Mucosa of stomach (tissue), 1 donor: ENCODE measurements around the gene NPHP4.

Experiments used
- H3K27me3 ChIP-seq: one replicate; pipeline ENCODE4 v1.7.0; 2013; ENCODE audit warnings: mild to moderate bottlenecking, low read length; ENCODE audit not compliant: control insufficient read depth, insufficient read depth
- H3K36me3 ChIP-seq: one replicate; pipeline ENCODE4 v1.7.0; 2013; ENCODE audit warnings: low read length; ENCODE audit not compliant: control insufficient read depth, insufficient read depth
- H3K4me1 ChIP-seq: one replicate; pipeline ENCODE4 v1.7.0; 2013; ENCODE audit warnings: mild to moderate bottlenecking, low read length; ENCODE audit not compliant: control insufficient read depth, insufficient read depth
- H3K4me3 ChIP-seq: one replicate; pipeline ENCODE4 v1.7.0; 2013; ENCODE audit warnings: low read length
- H3K9ac ChIP-seq: one replicate; pipeline ENCODE4 v1.7.0; 2013; ENCODE audit warnings: mild to moderate bottlenecking, low read length, moderate library complexity
- H3K9me3 ChIP-seq: one replicate; pipeline ENCODE4 v1.7.0; 2013; ENCODE audit warnings: mild to moderate bottlenecking, low read length, moderate library complexity; ENCODE audit not compliant: control insufficient read depth
- donor health status: Pancreatic carcinoma.

Gene NPHP4

GRCh38 chr1:5917591-5918274 is 74.5 kb downstream of the NPHP4 start:
- no peaks in the 10 kb centered on the region for H3K36me3 ChIP-seq

GRCh38 chr1:5917281-5917590 is 75.0 kb downstream of the NPHP4 start:
- Histone ChIP-seq H3K4me1 (no peaks in the 10 kb centered on the region), H3K9ac (no peak overlapping the region), H3K4me3 (no peak overlapping the region), H3K9me3 (no peaks in the 10 kb centered on the region), H3K27me3 (no peaks in the 10 kb centered on the region), H3K36me3 (no peaks in the 10 kb centered on the region)

More at GRCh38 chr1:5917591-5918274, 74.5 kb downstream of the NPHP4 start:
- H3K4me3 ChIP-seq = no peak overlapping the region
- no peak overlapping the region for H3K9ac ChIP-seq
- H3K9me3 ChIP-seq = no peaks in the 10 kb centered on the region
- H3K4me1 ChIP-seq = no peaks in the 10 kb centered on the region
- H3K27me3 ChIP-seq = no peaks in the 10 kb centered on the region

GRCh38 chr1:5916572-5917280 is 75.5 kb downstream of the NPHP4 start:
- H3K9ac ChIP-seq = no peak overlapping the region
- H3K4me1 ChIP-seq = no peaks in the 10 kb centered on the region
- no peaks in the 10 kb centered on the region for H3K27me3 ChIP-seq
- no peaks in the 10 kb centered on the region for H3K36me3 ChIP-seq
- no peaks in the 10 kb centered on the region for H3K9me3 ChIP-seq
- no peak overlapping the region for H3K4me3 ChIP-seq

GRCh38 chr1:5915587-5916571 is 76.3 kb downstream of the NPHP4 start:
- H3K9ac ChIP-seq = no peak overlapping the region
- H3K27me3 ChIP-seq = no peaks in the 10 kb centered on the region
- no peaks in the 10 kb centered on the region for H3K9me3 ChIP-seq
- H3K4me1 ChIP-seq = no peaks in the 10 kb centered on the region
- no peaks in the 10 kb centered on the region for H3K36me3 ChIP-seq
- H3K4me3 ChIP-seq = no peak overlapping the region

GRCh38 chr1:5914676-5915365 is 77.4 kb downstream of the NPHP4 start:
- H3K4me1 ChIP-seq = no peaks in the 10 kb centered on the region
- H3K36me3 ChIP-seq = no peaks in the 10 kb centered on the region
- no peaks in the 10 kb centered on the region for H3K9me3 ChIP-seq
- H3K4me3 ChIP-seq = no peak overlapping the region
- no peak overlapping the region for H3K9ac ChIP-seq
- no peaks in the 10 kb centered on the region for H3K27me3 ChIP-seq

- H3K4me3 ChIP-seq = no peak overlapping the region
- no peaks in the 10 kb centered on the region for H3K4me1 ChIP-seq
- no peak overlapping the region for H3K9ac ChIP-seq
- H3K9me3 ChIP-seq = no peaks in the 10 kb centered on the region
- H3K36me3 ChIP-seq = no peaks in the 10 kb centered on the region
- H3K27me3 ChIP-seq = no peaks in the 10 kb centered on the region
These were observed 78.3 kb downstream of the NPHP4 start for GRCh38 chr1:5913876-5914275.

- no peaks in the 10 kb centered on the region for H3K36me3 ChIP-seq
- no peaks in the 10 kb centered on the region for H3K27me3 ChIP-seq
- H3K4me1 ChIP-seq = no peaks in the 10 kb centered on the region
- no peak overlapping the region for H3K9ac ChIP-seq
- no peaks in the 10 kb centered on the region for H3K9me3 ChIP-seq
- H3K4me3 ChIP-seq = no peak overlapping the region
These were observed 79.0 kb downstream of the NPHP4 start for GRCh38 chr1:5913078-5913845.

GRCh38 chr1:5911871-5912271 is 80.4 kb downstream of the NPHP4 start:
- Histone ChIP-seq H3K9me3 (no peaks in the 10 kb centered on the region), H3K4me1 (no peaks in the 10 kb centered on the region), H3K4me3 (no peak overlapping the region), H3K9ac (no peak overlapping the region), H3K27me3 (no peaks in the 10 kb centered on the region), H3K36me3 (no peaks in the 10 kb centered on the region)

- Histone ChIP-seq H3K27me3 (no peaks in the 10 kb centered on the region), H3K4me1 (no peaks in the 10 kb centered on the region), H3K36me3 (no peaks in the 10 kb centered on the region), H3K4me3 (no peak overlapping the region), H3K9ac (no peak overlapping the region), H3K9me3 (no peaks in the 10 kb centered on the region)
These were observed 81.1 kb downstream of the NPHP4 start for GRCh38 chr1:5911157-5911556.

GRCh38 chr1:5910666-5911065 is 81.6 kb downstream of the NPHP4 start:
- Histone ChIP-seq H3K9me3 (no peaks in the 10 kb centered on the region), H3K27me3 (no peaks in the 10 kb centered on the region), H3K4me1 (no peaks in the 10 kb centered on the region), H3K4me3 (no peak overlapping the region), H3K36me3 (no peaks in the 10 kb centered on the region), H3K9ac (no peak overlapping the region)

- Histone ChIP-seq H3K4me1 (no peaks in the 10 kb centered on the region), H3K4me3 (no peak overlapping the region), H3K9me3 (no peaks in the 10 kb centered on the region), H3K9ac (no peak overlapping the region), H3K27me3 (no peaks in the 10 kb centered on the region), H3K36me3 (no peaks in the 10 kb centered on the region)
These were observed 82.0 kb downstream of the NPHP4 start for GRCh38 chr1:5910276-5910620.
